GM18951 (cell line): Measurements from ENCODE around the gene CPPED1.

ENCODE experiments used
- POLR2A ChIP-seq: IDR thresholded peaks from 4 replicates; pipeline ENCODE4 v1.6.1; 2011; ENCODE audit warnings: mild to moderate bottlenecking; ENCODE audit not compliant: insufficient read length, insufficient read depth; ENCODE audit errors: extremely low read depth
- in situ Hi-C: fragments of 300-500 bp; cut with MboI; formaldehyde crosslinking; loops from one replicate; pipeline ENCODE4 v1.12.0; 2022; ENCODE audit warnings: low sequenced_read_pairs, mixed read lengths, inconsistent platforms; ENCODE audit not compliant: unreplicated experiment

Gene CPPED1

GRCh38 chr16:12728469-12728868 lies 75.2 kb downstream of the CPPED1 start:
- no peak for TF ChIP-seq POLR2A
- in situ Hi-C loops = no loop called here

GRCh38 chr16:12724226-12724625 lies 79.5 kb downstream of the CPPED1 start:
- in situ Hi-C loops = no loop called here
- TF ChIP-seq POLR2A = no peak

- no peak for TF ChIP-seq POLR2A
- in situ Hi-C loops = no loop called here
These were observed 80.0 kb downstream of the CPPED1 start for GRCh38 chr16:12723681-12724080.

- in situ Hi-C loops = no loop called here
- TF ChIP-seq POLR2A = no peak
These were observed 81.8 kb downstream of the CPPED1 start for GRCh38 chr16:12721841-12722421.

GRCh38 chr16:12719972-12720371 lies 83.7 kb downstream of the CPPED1 start:
- in situ Hi-C loops = no loop called here
- TF ChIP-seq POLR2A = no peak

- in situ Hi-C loops = no loop called here
- TF ChIP-seq POLR2A = no peak
These were observed 87.0 kb downstream of the CPPED1 start for GRCh38 chr16:12716658-12717057.

- in situ Hi-C loops = no loop called here
These were observed 93.9 kb downstream of the CPPED1 start for GRCh38 chr16:12709807-12710206.

GRCh38 chr16:12708266-12708665 lies 95.4 kb downstream of the CPPED1 start:
- in situ Hi-C loops = no loop called here
- TF ChIP-seq POLR2A = no peak

More at GRCh38 chr16:12709807-12710206, 93.9 kb downstream of the CPPED1 start:
- TF ChIP-seq POLR2A = no peak

GRCh38 chr16:12706628-12707027 lies 97.1 kb downstream of the CPPED1 start:
- in situ Hi-C loops = no loop called here
- no peak for TF ChIP-seq POLR2A

GRCh38 chr16:12704492-12705111 lies 99.1 kb downstream of the CPPED1 start:
- TF ChIP-seq POLR2A = no peak
- in situ Hi-C loops = no loop called here

GRCh38 chr16:12703935-12704334 lies 99.8 kb downstream of the CPPED1 start:
- TF ChIP-seq POLR2A = no peak
- in situ Hi-C loops = no loop called here

- in situ Hi-C loops = no loop called here
- TF ChIP-seq POLR2A = no peak
These were observed 103.5 kb downstream of the CPPED1 start for GRCh38 chr16:12700161-12700560.

- in situ Hi-C loops = no loop called here
These were observed 104.5 kb downstream of the CPPED1 start for GRCh38 chr16:12699161-12699560.

GRCh38 chr16:12697437-12697836 lies 106.2 kb downstream of the CPPED1 start:
- TF ChIP-seq POLR2A = no peak
- in situ Hi-C loops = no loop called here

More at GRCh38 chr16:12699161-12699560, 104.5 kb downstream of the CPPED1 start:
- TF ChIP-seq POLR2A = no peak
